ENCODE data around the gene LRRC71.

DNA sequence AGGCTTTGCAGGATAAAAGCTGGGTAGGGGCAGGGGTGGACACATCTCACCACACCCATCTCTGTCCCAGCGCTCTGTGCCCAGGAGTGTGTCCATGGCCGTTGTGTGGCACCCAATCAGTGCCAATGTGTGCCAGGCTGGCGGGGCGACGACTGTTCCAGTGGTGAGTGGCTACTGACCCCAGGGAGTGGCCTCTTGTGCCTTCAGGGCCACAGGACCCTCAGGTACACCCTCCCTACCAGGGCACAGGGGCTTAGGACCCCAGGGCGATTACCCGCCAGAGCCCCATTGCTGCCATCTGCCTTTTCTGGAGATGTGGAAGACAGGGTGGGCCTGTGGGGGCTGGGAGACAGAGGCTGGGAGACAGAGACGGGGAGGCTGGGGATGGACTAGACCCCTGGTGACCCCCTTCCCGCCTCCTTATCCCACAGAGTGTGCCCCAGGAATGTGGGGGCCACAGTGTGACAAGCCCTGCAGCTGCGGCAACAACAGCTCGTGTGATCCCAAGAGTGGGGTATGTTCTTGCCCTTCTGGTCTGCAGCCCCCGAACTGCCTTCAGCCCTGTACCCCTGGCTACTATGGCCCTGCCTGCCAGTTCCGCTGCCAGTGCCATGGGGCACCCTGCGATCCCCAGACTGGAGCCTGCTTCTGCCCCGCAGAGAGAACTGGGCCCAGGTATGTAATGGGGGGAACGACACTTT is 14.1 kb upstream of the LRRC71 start:
- no peak for TF ChIP-seq POLR2AphosphoS5 (IDR thresholded peaks at IDR 0.05; ENCODE audit: low read depth, low read length)
- no peak for TF ChIP-seq TAF1 (IDR thresholded peaks at IDR 0.05; ENCODE audit: borderline replicate concordance, low read depth, low read length)

Data from GM12892 (cell line).